ENCODE data around the gene SMIM44.

The SMIM44 gene

DNA sequence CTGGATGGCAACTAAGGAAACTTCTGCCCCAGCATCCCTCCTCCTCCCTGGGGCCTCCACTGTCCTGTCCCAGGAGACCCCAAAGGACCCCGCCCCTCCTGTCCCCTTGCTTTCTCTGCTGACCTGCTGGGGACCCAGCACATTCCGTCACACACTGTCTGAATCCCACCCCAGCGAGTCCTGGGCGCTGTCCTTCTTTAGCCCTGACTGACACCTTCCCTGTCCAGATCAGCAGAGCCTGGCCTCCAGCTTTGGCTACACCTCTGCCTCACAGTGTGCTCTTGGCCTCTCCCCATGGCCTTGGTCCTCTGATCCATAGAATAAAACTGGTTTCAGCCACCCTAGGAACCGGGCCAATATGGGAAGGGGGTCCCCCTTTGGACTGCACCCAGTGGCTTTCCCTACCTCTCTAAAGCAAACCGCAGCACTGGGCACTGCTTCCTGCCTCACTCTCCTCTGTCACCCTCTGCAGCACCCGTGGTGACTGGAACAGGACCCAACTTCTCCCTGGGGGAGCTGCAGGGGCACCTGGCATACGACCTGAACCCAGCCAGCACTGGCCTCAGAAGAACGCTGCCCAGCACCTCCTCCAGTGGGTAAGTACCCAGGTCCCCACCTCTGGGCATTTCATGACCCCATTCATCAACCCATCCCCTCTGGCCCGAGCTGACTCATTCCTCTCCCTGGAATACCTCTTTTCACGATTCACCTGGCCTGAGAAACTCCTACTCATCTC, 49.3 kb downstream of the SMIM44 start:
- DNase-seq = no peak

GRCh38 chr19:3433313-3433712, 49.9 kb downstream of the SMIM44 start:
- no peak for DNase-seq
